GM18870 (cell line): ENCODE measurements around the gene TLR6.

Experiments used
- ATAC-seq: cut with Tn5 transposase; IDR thresholded peaks from one replicate; pipeline ENCODE4 v1.9.1; 2021; ENCODE audit warnings: moderate library complexity; ENCODE audit not compliant: unreplicated experiment

Gene TLR6, protein sequence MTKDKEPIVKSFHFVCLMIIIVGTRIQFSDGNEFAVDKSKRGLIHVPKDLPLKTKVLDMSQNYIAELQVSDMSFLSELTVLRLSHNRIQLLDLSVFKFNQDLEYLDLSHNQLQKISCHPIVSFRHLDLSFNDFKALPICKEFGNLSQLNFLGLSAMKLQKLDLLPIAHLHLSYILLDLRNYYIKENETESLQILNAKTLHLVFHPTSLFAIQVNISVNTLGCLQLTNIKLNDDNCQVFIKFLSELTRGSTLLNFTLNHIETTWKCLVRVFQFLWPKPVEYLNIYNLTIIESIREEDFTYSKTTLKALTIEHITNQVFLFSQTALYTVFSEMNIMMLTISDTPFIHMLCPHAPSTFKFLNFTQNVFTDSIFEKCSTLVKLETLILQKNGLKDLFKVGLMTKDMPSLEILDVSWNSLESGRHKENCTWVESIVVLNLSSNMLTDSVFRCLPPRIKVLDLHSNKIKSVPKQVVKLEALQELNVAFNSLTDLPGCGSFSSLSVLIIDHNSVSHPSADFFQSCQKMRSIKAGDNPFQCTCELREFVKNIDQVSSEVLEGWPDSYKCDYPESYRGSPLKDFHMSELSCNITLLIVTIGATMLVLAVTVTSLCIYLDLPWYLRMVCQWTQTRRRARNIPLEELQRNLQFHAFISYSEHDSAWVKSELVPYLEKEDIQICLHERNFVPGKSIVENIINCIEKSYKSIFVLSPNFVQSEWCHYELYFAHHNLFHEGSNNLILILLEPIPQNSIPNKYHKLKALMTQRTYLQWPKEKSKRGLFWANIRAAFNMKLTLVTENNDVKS

GRCh38 chr4:38856524-38857337 lies at the start of gene TLR6:
TSS of gene TLR6 (minus strand) at chr4:38856817. CDS start at chr4:38829473, 27,344 bp downstream.
- no peak for ATAC-seq

GRCh38 chr4:38905652-38906385 lies 49.2 kb upstream of the TLR6 start:
- no peak for ATAC-seq

DNA sequence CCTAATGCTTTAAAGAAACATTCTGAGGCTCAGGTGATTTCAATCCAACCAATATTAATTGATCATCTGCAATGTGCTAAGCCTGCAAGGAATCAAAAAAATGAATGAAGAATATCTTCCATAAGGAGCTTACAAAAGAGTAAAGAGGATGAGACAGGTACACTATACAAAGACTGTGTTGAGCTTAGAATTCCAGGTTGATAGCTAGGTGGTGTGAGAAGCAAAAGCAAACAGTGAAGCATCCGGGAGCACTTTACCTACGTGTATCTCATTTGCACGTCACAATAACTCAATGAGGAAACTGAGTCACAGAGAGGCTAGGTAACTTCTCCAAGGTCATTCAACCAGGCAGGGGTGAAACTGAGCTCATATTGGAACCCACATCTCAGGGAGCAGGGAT lies 48.1 kb upstream of the TLR6 start:
- ATAC-seq: no peak

DNA sequence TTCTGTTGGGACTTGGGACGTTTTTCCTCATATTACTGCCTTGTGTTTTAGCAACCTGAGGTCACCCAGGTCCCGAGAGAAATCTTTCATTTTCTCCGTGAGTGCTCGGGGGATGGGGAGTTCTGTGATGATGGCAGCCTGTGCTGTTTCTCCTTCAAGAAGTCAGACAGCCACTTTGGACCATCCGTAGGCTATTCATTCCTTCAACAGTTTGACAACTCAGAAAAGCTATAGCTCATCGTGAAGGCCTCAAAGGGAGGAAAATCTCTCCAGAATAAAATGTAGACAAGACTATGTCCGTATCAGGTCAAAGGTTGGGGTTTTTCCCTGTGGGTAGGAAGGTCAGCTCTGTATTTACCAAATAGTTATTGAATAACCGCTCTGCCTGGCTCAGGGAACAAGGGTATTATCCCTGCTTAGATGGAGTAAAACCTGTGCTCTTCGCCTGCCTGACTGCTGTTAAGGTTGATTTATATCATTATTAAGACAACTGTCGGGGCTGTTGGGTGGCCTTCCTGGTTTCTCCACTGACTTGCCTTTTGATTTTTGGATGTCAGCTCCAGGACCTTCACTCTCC lies 47.6 kb upstream of the TLR6 start:
- ATAC-seq: no peak

DNA sequence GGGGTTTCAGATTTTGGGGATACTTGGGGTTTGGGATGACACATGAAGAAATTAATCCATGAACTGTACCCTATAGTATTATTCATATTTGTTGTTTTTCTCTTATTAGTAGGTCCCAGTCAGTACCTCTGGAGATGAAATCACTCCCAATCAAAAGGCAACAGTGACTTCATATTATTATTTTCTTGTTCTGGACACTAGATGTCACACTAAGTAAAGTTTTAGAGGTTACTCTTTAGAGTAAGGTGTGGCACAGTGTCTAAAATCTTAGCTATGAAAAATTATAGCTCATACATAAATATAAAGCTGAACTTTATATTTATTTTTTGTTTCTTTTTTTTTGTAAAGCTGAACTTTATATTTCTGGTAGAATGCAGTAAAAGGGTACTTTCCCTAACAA lies 46.1 kb upstream of the TLR6 start:
- ATAC-seq: no peak

DNA sequence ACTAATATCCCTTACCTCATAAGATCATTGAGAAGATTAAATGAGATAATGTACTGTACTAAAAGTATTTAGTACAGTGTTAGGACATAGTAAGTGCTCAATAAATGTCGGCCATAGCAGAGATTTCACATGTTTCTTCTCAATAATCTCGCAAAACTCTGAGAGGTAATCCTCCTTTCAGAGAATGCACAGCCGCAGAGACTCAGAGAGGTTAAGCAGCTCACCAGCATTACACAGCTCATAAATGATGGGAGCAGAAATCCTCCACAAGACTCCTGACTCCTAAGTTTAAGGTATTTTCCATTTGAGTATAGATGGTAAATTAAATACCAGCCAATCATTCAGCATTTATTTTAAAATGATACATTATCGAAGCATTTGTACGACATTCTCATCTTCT lies 45.6 kb upstream of the TLR6 start:
- no peak for ATAC-seq

GRCh38 chr4:38898245-38898644 lies 41.6 kb upstream of the TLR6 start:
- no peak for ATAC-seq

- ATAC-seq: no peak
Observed at GRCh38 chr4:38896940-38897339, 40.3 kb upstream of the TLR6 start.

- no peak for ATAC-seq
Observed at GRCh38 chr4:38894322-38894982, 37.8 kb upstream of the TLR6 start.

DNA sequence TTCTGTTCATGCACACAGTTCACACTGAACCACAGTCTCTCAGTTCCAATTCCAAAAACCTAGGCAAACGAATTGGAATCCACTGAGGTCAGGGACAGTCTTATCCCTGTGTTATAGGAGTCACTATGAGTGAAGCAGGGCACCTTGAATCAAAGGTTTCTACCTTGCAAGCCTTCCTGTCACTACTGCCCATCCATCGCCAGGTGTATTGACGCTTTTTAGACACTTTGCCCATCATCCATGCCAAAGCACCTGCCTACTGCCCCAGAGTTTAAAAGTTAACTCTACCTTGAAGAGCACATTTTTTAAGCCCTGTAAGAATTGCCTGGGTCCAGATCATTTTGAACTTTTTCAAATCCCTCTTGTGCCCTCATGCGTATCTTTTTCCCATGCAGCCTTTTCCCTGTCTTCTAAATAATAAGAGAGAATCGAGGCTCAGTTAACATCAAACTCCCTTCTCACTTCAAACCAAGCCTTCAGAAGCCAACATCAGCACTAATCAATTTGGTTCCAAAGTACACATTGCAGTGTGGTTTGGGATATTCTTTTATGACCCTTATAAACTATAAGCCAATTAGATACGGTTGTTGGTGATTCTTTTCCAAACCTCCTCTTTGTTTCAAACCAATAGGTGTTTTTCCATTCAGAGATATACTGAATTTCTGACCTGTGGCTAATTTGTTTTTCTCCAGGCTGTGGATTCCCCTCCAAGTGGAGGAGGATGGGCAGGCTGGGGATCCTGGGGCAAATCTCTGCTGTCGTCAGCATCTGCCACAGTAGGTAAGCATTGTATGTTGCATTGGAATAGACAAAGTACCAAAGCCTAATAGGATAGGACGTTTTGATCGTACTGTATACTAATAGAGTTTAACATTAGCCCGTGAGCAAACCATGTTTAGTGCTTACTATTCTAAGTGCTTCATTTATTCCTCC lies 34.7 kb upstream of the TLR6 start:
- ATAC-seq: no peak

DNA sequence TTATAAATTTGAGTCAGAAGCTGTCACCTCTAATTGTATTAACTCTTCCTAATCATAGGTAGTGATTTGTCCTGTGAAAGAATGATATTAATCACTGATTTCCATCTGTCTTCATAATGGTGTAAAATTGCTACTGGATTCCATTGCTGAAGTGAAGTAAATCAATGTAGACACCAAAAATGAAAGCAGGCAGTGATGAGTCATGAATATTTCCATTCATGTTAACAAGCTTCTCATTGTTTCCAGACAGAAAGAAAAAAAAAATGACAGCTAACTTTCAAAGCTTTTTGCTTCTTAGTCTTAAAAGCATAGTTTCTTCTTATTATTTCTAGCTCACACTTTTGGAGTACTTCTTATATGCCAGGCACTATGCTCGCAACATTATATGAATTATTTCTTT lies 32.5 kb upstream of the TLR6 start:
- ATAC-seq: peak; percentile 69

DNA sequence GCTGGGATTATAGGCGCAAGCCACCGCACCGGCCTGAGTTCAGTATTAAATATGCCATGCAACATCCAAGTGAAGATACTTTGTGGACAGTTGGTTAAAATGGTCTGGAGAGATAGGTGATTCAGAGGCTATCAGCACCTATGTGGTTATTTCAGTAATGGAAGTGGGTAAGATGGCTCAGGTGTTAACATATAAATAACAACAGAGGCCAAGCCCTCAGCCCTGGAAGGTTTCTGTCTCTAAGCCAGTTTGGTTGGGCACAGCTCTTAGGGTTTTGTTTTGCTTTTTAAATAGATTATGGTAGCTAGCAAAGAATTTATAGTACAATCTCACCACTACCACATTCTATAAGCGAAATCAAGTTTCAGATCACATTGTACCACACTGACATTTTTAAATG lies 27.6 kb upstream of the TLR6 start:
- ATAC-seq: no peak

- ATAC-seq: no peak
Observed at GRCh38 chr4:38876636-38877035, 20.0 kb upstream of the TLR6 start.

- ATAC-seq: no peak
Observed at GRCh38 chr4:38873290-38873944, 16.8 kb upstream of the TLR6 start.

DNA sequence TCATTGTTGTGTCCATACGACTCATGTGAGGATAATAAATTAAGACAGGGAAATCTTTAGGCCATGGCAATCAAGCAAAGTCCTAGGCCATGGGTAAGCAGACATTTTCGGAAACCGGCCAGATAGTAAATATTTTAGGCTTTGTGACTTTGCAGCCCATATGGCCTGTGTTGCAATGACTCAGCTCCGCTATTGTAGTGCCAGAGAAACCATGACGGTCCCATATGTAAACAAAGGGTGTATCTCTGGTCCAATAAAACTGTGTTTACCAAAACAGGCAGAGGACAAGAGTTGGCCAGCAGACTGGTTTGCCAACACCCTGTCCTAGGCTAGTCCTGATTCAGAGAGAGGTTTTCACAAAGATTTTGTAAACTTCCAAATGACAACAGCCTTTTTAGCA lies 16.0 kb upstream of the TLR6 start:
- ATAC-seq: no peak

- ATAC-seq: no peak
Observed at GRCh38 chr4:38871593-38871992, 15.0 kb upstream of the TLR6 start.

- no peak for ATAC-seq
Observed at GRCh38 chr4:38870098-38870808, 13.6 kb upstream of the TLR6 start.

DNA sequence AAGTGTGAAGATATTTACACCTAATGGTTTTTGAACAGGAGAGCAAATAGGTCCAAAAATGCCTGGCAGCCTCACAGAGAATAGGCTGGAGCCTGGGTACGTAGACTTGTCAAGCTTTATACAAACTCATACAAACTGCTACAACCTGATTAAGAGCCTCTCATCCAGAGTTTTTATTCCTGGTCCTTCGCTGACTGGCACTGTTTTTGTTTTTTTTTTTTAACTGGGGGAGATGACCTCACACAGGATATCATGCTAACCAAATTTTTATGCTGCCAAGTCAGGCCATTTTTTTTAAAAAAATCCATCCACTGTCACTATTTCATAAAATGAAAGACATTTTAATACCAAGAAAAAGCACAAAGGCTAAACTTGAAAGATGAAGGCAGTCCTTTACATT lies 12.9 kb upstream of the TLR6 start:
- no peak for ATAC-seq
